Keratinocyte (primary cell): ENCODE data around the gene IKZF5. TPM values are rescaled to one million over a fixed set of nuclear protein-coding genes. Genes with fewer than 3 reads are reported as not detected.

ENCODE experiments used
- DNase-seq: peaks from one replicate; pipeline ENCODE4 v3.0.0-alpha.2; 2011; ENCODE audit warnings: low read depth, missing footprints, low spot score
- FAIRE-seq: peaks from 2 replicates; lab custom pipeline; 2011; peaks lifted over from hg19 to GRCh38; lab: Jason Lieb, UNC
- H2AFZ ChIP-seq: 2 replicates; pipeline ENCODE4 v1.6.0; 2012; ENCODE audit warnings: low read length, control low read depth, inconsistent platforms; ENCODE audit not compliant: control insufficient read depth
- H3K27ac ChIP-seq: 2 replicates; pipeline ENCODE4 v1.5.1; 2011; ENCODE audit warnings: low read length; ENCODE audit not compliant: control insufficient read depth, insufficient read depth
- H3K27me3 ChIP-seq: 3 replicates; pipeline ENCODE4 v1.6.0; 2011; ENCODE audit warnings: low read length; ENCODE audit not compliant: control insufficient read depth, insufficient read depth; ENCODE audit errors: extremely low read depth
- H3K36me3 ChIP-seq, 2 experiments: 2 replicates in 1 of 2; 3 replicates in 1 of 2; pipeline ENCODE4 v1.5.1; 2011; ENCODE audit warnings: low read length in 2 of 2, mild to moderate bottlenecking in 1 of 2; ENCODE audit not compliant: control insufficient read depth in 2 of 2, insufficient read depth in 2 of 2; ENCODE audit errors: extremely low read depth in 1 of 2
- H3K4me1 ChIP-seq: 3 replicates; pipeline ENCODE4 v1.5.1; 2011; ENCODE audit warnings: low read length; ENCODE audit not compliant: control insufficient read depth, insufficient read depth; ENCODE audit errors: extremely low read depth
- H3K4me2 ChIP-seq: 3 replicates; pipeline ENCODE4 v1.6.0; 2011; ENCODE audit warnings: low read depth, low read length; ENCODE audit not compliant: control insufficient read depth, insufficient read depth; ENCODE audit errors: extremely low read depth
- H3K4me3 ChIP-seq, 3 experiments: fragments of 200-600 bp in 1 of 3; sonication (generic) in 1 of 3; 2 replicates in 2 of 3; 3 replicates in 1 of 3; pipeline ENCODE4 v1.5.1; 2011 to 2016; ENCODE audit warnings: low read length in 3 of 3, mild to moderate bottlenecking in 3 of 3, control low read depth in 2 of 3, inconsistent platforms in 1 of 3, low read depth in 1 of 3, mixed read lengths in 1 of 3, mixed run types in 1 of 3, moderate library complexity in 1 of 3; ENCODE audit not compliant: control insufficient read depth in 2 of 3, insufficient read depth in 2 of 3; ENCODE audit errors: extremely low read depth in 1 of 3
- H3K79me2 ChIP-seq: 2 replicates; pipeline ENCODE4 v1.6.0; 2012; ENCODE audit warnings: low read length; ENCODE audit not compliant: control insufficient read depth, insufficient read depth
- H3K9ac ChIP-seq: 3 replicates; pipeline ENCODE4 v1.6.0; 2011; ENCODE audit warnings: low read length; ENCODE audit not compliant: control insufficient read depth, insufficient read depth; ENCODE audit errors: extremely low read depth
- H3K9me1 ChIP-seq: 3 replicates; pipeline ENCODE4 v1.6.0; 2011; ENCODE audit warnings: low read length; ENCODE audit not compliant: control insufficient read depth, insufficient read depth; ENCODE audit errors: extremely low read depth
- H3K9me3 ChIP-seq: 2 replicates; pipeline ENCODE4 v1.5.1; 2012; ENCODE audit warnings: low read depth, low read length; ENCODE audit not compliant: control insufficient read depth
- H4K20me1 ChIP-seq: 3 replicates; pipeline ENCODE4 v1.6.0; 2011; ENCODE audit warnings: low read length; ENCODE audit not compliant: control insufficient read depth, insufficient read depth; ENCODE audit errors: extremely low read depth
- EZH2 ChIP-seq: IDR thresholded peaks from one replicate; pipeline ENCODE4 v1.6.1; 2012; ENCODE audit warnings: inconsistent platforms, mild to moderate bottlenecking, low read length, moderate library complexity
- dilution Hi-C: fragments of 300-500 bp; cut with MboI; formaldehyde crosslinking; loops from one replicate; pipeline ENCODE4 v1.7.0; 2020; ENCODE audit warnings: low sequenced_read_pairs; ENCODE audit not compliant: extremely low pct_ligation_motif_present
- polyA plus RNA-seq, 5 experiments: library from polyadenylated mRNA; depleted of rRNA in 3 of 5; stranded (reverse) in 3 of 5; stranded (forward) in 1 of 5; unstranded in 1 of 5; fragments of >200 nt; gene quantifications; 1 replicate in 1 of 5; 2 replicates in 3 of 5; 3 replicates in 1 of 5; pipeline versions ENCODE4 v1.2.1 to v1.2.3, GENCODE V29; 2011 to 2012; ENCODE audit warnings: missing spikeins in 2 of 5, low read depth in 1 of 5, low replicate concordance in 1 of 5
- TF ChIP-seq, protein P1 (sequence below), 3 experiments: IDR thresholded peaks in 1 of 3; conservative IDR thresholded peaks in 1 of 3; optimal IDR thresholded peaks in 1 of 3; 2 replicates in 2 of 3; 3 replicates in 1 of 3; pipeline versions ENCODE3 to v1.5.1; 2011; ENCODE audit warnings: low read length in 3 of 3, mild to moderate bottlenecking in 3 of 3, moderate library complexity in 2 of 3, control low read depth in 1 of 3, inconsistent platforms in 1 of 3; ENCODE audit not compliant: insufficient read depth in 2 of 3; ENCODE audit errors: extremely low read depth in 1 of 3

Gene IKZF5
- polyA plus RNA-seq, 1 donor (not counting 4 experiments of a cell fraction or from before 2014, with no cell fraction given): 6.5 TPM

DNA sequence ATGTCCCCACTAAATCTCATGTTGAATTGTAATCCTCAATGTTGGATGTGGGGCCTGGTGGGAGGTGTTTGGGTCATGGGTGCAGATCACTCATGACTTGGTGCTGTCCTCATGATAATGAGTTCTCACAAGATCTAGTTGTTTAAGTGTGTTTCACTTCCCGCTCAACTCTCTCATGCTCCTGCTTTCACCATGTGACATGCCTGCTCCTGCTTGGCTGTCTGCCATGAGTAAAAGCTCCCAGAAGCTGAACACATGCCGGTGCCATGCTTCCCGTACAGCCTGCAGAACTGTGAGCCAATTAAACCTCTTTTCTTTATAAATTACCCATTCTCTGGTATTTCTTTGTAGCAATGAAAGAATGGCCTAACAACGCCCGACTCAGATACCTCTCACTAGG lies 34.6 kb downstream of the IKZF5 start:
- dilution Hi-C loops: no loop called here
- no peaks in the 10 kb centered on the region for H3K9me1 ChIP-seq
- H3K4me2 ChIP-seq: no peak overlapping the region
- H2AFZ ChIP-seq: no peak overlapping the region
- no peaks in the 10 kb centered on the region for H3K9me3 ChIP-seq
- H3K9ac ChIP-seq: no peak overlapping the region
- no peaks in the 10 kb centered on the region for H3K36me3 ChIP-seq
- FAIRE-seq: no peak
- no peak overlapping the region for H3K27ac ChIP-seq
- H3K4me1 ChIP-seq: no peaks in the 10 kb centered on the region
- H4K20me1 ChIP-seq: no peaks in the 10 kb centered on the region
- TF ChIP-seq, protein P1, sequence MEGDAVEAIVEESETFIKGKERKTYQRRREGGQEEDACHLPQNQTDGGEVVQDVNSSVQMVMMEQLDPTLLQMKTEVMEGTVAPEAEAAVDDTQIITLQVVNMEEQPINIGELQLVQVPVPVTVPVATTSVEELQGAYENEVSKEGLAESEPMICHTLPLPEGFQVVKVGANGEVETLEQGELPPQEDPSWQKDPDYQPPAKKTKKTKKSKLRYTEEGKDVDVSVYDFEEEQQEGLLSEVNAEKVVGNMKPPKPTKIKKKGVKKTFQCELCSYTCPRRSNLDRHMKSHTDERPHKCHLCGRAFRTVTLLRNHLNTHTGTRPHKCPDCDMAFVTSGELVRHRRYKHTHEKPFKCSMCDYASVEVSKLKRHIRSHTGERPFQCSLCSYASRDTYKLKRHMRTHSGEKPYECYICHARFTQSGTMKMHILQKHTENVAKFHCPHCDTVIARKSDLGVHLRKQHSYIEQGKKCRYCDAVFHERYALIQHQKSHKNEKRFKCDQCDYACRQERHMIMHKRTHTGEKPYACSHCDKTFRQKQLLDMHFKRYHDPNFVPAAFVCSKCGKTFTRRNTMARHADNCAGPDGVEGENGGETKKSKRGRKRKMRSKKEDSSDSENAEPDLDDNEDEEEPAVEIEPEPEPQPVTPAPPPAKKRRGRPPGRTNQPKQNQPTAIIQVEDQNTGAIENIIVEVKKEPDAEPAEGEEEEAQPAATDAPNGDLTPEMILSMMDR (optimal IDR thresholded peaks at IDR 0.05 in 1 of 3, IDR thresholded peaks at IDR 0.05 in 1 of 3, conservative IDR thresholded peaks at IDR 0.05 in 1 of 3; ENCODE audit: extremely low read depth in 1 of 3, insufficient read depth in 2 of 3, low read length in 3 of 3): no peak
- no peak for TF ChIP-seq EZH2
- H3K79me2 ChIP-seq: no peaks in the 10 kb centered on the region
- no peak overlapping the region for H3K4me3 ChIP-seq
- DNase-seq: no peak
- H3K27me3 ChIP-seq: peaks cover 4% of the 10 kb centered on the region

DNA sequence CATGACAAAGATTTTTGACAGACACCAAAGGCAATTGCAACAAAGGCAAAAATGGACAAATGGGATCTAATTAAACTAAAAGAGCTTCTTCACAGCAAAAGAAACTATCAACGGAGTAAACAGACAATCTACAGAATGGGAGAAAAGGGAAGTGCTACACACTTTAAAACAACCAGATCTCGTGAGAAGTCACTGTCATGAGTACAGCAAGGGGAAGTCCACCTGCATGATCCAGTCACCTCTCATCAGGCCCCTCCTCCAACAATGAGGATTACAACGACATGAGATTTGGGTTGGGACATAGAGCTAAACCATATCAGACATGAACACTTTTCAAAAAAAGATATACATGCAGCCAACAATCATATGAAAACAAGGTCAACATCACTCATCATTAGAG lies 39.9 kb downstream of the IKZF5 start:
- TF ChIP-seq, protein P1 (optimal IDR thresholded peaks at IDR 0.05 in 1 of 3, IDR thresholded peaks at IDR 0.05 in 1 of 3, conservative IDR thresholded peaks at IDR 0.05 in 1 of 3; ENCODE audit: extremely low read depth in 1 of 3, insufficient read depth in 2 of 3, low read length in 3 of 3): no peak
- no peak for TF ChIP-seq EZH2
- Histone ChIP-seq H3K9me3 (no peaks in the 10 kb centered on the region), H3K4me3 (no peak overlapping the region), H4K20me1 (no peaks in the 10 kb centered on the region), H3K4me2 (no peak overlapping the region), H3K27ac (no peak overlapping the region), H3K79me2 (no peaks in the 10 kb centered on the region), H3K9ac (no peak overlapping the region), H3K27me3 (peaks cover 4% of the 10 kb centered on the region), H3K9me1 (no peaks in the 10 kb centered on the region), H2AFZ (no peak overlapping the region), H3K36me3 (no peaks in the 10 kb centered on the region), H3K4me1 (no peaks in the 10 kb centered on the region)
- dilution Hi-C loops: no loop called here
- DNase-seq (no peak), FAIRE-seq (no peak)
